Measurements from ENCODE around the gene ARID3C. TPM values are rescaled to one million over a fixed set of nuclear protein-coding genes. Genes with fewer than 3 reads are reported as not detected.

ARID3C gene
- total RNA-seq, 2 experiments from 2014 or later: 0.29 to 0.37 TPM

- Mint-ChIP-seq H3K9me3 (no peaks in the 10 kb centered on the region), H3K36me3 (ENCODE audit: low read depth) (peaks cover 3% of the 10 kb centered on the region), H3K4me3 (no peak overlapping the region), H3K27me3 (ENCODE audit: low read depth) (no peaks in the 10 kb centered on the region), H3K27ac (peak overlapping the region; percentile 74), H3K4me1 (ENCODE audit: low read depth) (peaks cover 43% of the 10 kb centered on the region)
- CTCF ChIA-PET: interaction anchor here (1.0 to 5.8 kb wide), 7 partner anchors 12 to 284 kb away, joined by 3 to 40 read pairs (median 6); partner anchors contain the start of gene GALT
- intact Hi-C loops (cut with micrococcal nuclease): loop anchor here (5.0 to 10.0 kb wide), 3 partner anchors 324 to 1472 kb away; partner anchors contain the start of genes DNAJB5, GLIPR2 and TESK1
- DNase-seq: no peak
Measured at GRCh38 chr9:34663303-34663605, 34.4 kb upstream of the ARID3C start.

- Mint-ChIP-seq H3K4me3 (no peak within 1 kb of the TSS), H3K36me3 (ENCODE audit: low read depth) (peaks cover 3% of the 10 kb centered on the region), H3K9me3 (no peaks in the 10 kb centered on the region), H3K27me3 (ENCODE audit: low read depth) (no peaks in the 10 kb centered on the region), H3K27ac (peak within 1 kb of the TSS; percentile 74), H3K4me1 (ENCODE audit: low read depth) (peaks cover 43% of the 10 kb centered on the region)
- intact Hi-C loops (cut with micrococcal nuclease): loop anchor here (5.0 to 10.0 kb wide), 3 partner anchors 325 to 1472 kb away; partner anchors contain the start of genes DNAJB5, GLIPR2 and TESK1
- CTCF ChIA-PET: interaction anchor here (0.6 to 5.8 kb wide), 9 partner anchors 13 to 284 kb away, joined by 3 to 40 read pairs (median 6); partner anchors contain the start of gene GALT
- peak; percentile 17 for DNase-seq
Measured at GRCh38 chr9:34662526-34663302, 33.8 kb upstream of the ARID3C start, which contains the start of gene CCL27. Gene CCL27 (minus strand): TSS chr9:34662657. CDS start chr9:34662633, 24 bp downstream.

GRCh38 chr9:34659592-34660253, 30.9 kb upstream of the ARID3C start:
- no peak overlapping the region for H3K4me3 Mint-ChIP-seq
- H3K36me3 Mint-ChIP-seq (ENCODE audit: low read depth): peaks cover 3% of the 10 kb centered on the region
- peak; percentile 45 for DNase-seq
- intact Hi-C loops (cut with micrococcal nuclease): loop anchor here (5.0 to 10.0 kb wide), 3 partner anchors 328 to 1475 kb away; partner anchors contain the start of genes DNAJB5, GLIPR2 and TESK1
- peaks cover 37% of the 10 kb centered on the region for H3K4me1 Mint-ChIP-seq (ENCODE audit: low read depth)
- no peak overlapping the region for H3K27ac Mint-ChIP-seq
- H3K9me3 Mint-ChIP-seq: no peaks in the 10 kb centered on the region
- no peaks in the 10 kb centered on the region for H3K27me3 Mint-ChIP-seq (ENCODE audit: low read depth)
- CTCF ChIA-PET: interaction anchor here (0.8 to 5.8 kb wide), 3 partner anchors 12 to 43 kb away, joined by 3 to 40 read pairs (median 4); partner anchors contain the start of genes DCTN3 and GALT

- intact Hi-C loops (cut with micrococcal nuclease): no loop called here
Measured at GRCh38 chr9:34658461-34658860, 29.6 kb upstream of the ARID3C start.

GRCh38 chr9:34656992-34657391, 28.1 kb upstream of the ARID3C start:
- peaks cover 24% of the 10 kb centered on the region for H3K4me1 Mint-ChIP-seq (ENCODE audit: low read depth)
- CTCF ChIA-PET: interaction anchor here (1.1 kb wide), 1 partner anchor 8 kb away, joined by 3 read pairs; no protein-coding TSS in a partner anchor
- intact Hi-C loops (cut with micrococcal nuclease): no loop called here
- no peaks in the 10 kb centered on the region for H3K27me3 Mint-ChIP-seq (ENCODE audit: low read depth)
- no peaks in the 10 kb centered on the region for H3K9me3 Mint-ChIP-seq
- peaks cover 3% of the 10 kb centered on the region for H3K36me3 Mint-ChIP-seq (ENCODE audit: low read depth)
- H3K27ac Mint-ChIP-seq: no peak overlapping the region
- H3K4me3 Mint-ChIP-seq: no peak overlapping the region
- DNase-seq: no peak

More at GRCh38 chr9:34658461-34658860, 29.6 kb upstream of the ARID3C start:
- Mint-ChIP-seq H3K9me3 (no peaks in the 10 kb centered on the region), H3K4me3 (no peak overlapping the region), H3K27me3 (ENCODE audit: low read depth) (no peaks in the 10 kb centered on the region), H3K27ac (no peak overlapping the region), H3K4me1 (ENCODE audit: low read depth) (peaks cover 24% of the 10 kb centered on the region), H3K36me3 (ENCODE audit: low read depth) (peaks cover 3% of the 10 kb centered on the region)
- CTCF ChIA-PET: no interaction called here
- no peak for DNase-seq

- Mint-ChIP-seq H3K36me3 (ENCODE audit: low read depth) (peaks cover under 1% of the 10 kb centered on the region), H3K4me3 (no peak overlapping the region), H3K27ac (no peak overlapping the region), H3K9me3 (no peaks in the 10 kb centered on the region), H3K27me3 (ENCODE audit: low read depth) (no peaks in the 10 kb centered on the region), H3K4me1 (ENCODE audit: low read depth) (peaks cover 15% of the 10 kb centered on the region)
- CTCF ChIA-PET: no interaction called here
- DNase-seq: no peak
- intact Hi-C loops (cut with micrococcal nuclease): no loop called here
Measured at GRCh38 chr9:34655394-34655793, 26.5 kb upstream of the ARID3C start.

- Mint-ChIP-seq H3K4me1 (ENCODE audit: low read depth) (peaks cover 14% of the 10 kb centered on the region), H3K4me3 (no peak overlapping the region), H3K27me3 (ENCODE audit: low read depth) (no peaks in the 10 kb centered on the region), H3K9me3 (no peaks in the 10 kb centered on the region), H3K27ac (no peak overlapping the region), H3K36me3 (ENCODE audit: low read depth) (peaks cover 2% of the 10 kb centered on the region)
- DNase-seq: no peak
- CTCF ChIA-PET: no interaction called here
- intact Hi-C loops (cut with micrococcal nuclease): no loop called here
Measured at GRCh38 chr9:34654323-34655051, 25.6 kb upstream of the ARID3C start.

- no peak overlapping the region for H3K27ac Mint-ChIP-seq
- no peaks in the 10 kb centered on the region for H3K9me3 Mint-ChIP-seq
- peaks cover 17% of the 10 kb centered on the region for H3K4me1 Mint-ChIP-seq (ENCODE audit: low read depth)
- CTCF ChIA-PET: interaction anchor here (1.0 to 1.2 kb wide), 2 partner anchors 10 to 49 kb away, joined by 3 to 4 read pairs; no protein-coding TSS in a partner anchor
- no peak overlapping the region for H3K4me3 Mint-ChIP-seq
- peaks cover 10% of the 10 kb centered on the region for H3K36me3 Mint-ChIP-seq (ENCODE audit: low read depth)
- no peak for DNase-seq
- intact Hi-C loops (cut with micrococcal nuclease): no loop called here
- H3K27me3 Mint-ChIP-seq (ENCODE audit: low read depth): no peaks in the 10 kb centered on the region
Measured at GRCh38 chr9:34653151-34654072, 24.5 kb upstream of the ARID3C start.

- H3K4me3 Mint-ChIP-seq: no peak overlapping the region
- no peaks in the 10 kb centered on the region for H3K9me3 Mint-ChIP-seq
- peaks cover 17% of the 10 kb centered on the region for H3K36me3 Mint-ChIP-seq (ENCODE audit: low read depth)
- H3K4me1 Mint-ChIP-seq (ENCODE audit: low read depth): peaks cover 25% of the 10 kb centered on the region
- no peaks in the 10 kb centered on the region for H3K27me3 Mint-ChIP-seq (ENCODE audit: low read depth)
- CTCF ChIA-PET: interaction anchor here (1.0 to 1.2 kb wide), 2 partner anchors 9 to 50 kb away, joined by 3 to 4 read pairs; no protein-coding TSS in a partner anchor
- H3K27ac Mint-ChIP-seq: peak overlapping the region; percentile 67
- no peak for DNase-seq
- intact Hi-C loops (cut with micrococcal nuclease): no loop called here
Measured at GRCh38 chr9:34652602-34653000, 23.7 kb upstream of the ARID3C start.

- Mint-ChIP-seq H3K9me3 (no peaks in the 10 kb centered on the region), H3K27me3 (ENCODE audit: low read depth) (no peaks in the 10 kb centered on the region), H3K27ac (peak within 1 kb of the TSS; percentile 67), H3K36me3 (ENCODE audit: low read depth) (peaks cover 17% of the 10 kb centered on the region), H3K4me3 (no peak within 1 kb of the TSS), H3K4me1 (ENCODE audit: low read depth) (peaks cover 28% of the 10 kb centered on the region)
- intact Hi-C loops (cut with micrococcal nuclease): no loop called here
- CTCF ChIA-PET: interaction anchor here (1.2 to 2.6 kb wide), 2 partner anchors 18 to 50 kb away, joined by 3 to 9 read pairs; no protein-coding TSS in a partner anchor
- DNase-seq: peak; percentile 78
Measured at GRCh38 chr9:34651876-34652601, 23.2 kb upstream of the ARID3C start, which contains the start of gene IL11RA. Gene IL11RA (plus strand): TSS chr9:34652185. CDS start chr9:34655218, 3,033 bp downstream.
